Measurements from ENCODE around the gene USH2A.

DNA sequence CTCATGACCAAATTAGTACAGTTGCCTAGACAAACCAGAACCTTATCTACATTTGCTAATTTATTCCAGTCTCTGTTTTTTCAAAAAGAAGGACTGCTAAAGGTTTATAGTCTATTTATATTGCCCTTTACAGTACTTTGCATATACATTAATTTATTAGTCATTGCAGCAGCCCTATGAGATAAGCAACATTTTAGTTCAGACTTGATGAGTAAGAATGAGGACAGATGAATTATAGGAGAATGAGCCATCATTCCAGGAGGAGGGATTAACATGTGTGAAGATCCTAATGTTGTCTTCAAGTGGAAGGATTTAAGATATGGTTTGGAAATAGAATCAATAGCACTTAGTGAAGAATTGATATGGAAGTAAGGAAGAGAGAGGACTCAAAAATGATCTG lies 703.7 kb downstream of the USH2A start:
- no peak for TF ChIP-seq EZH2 (IDR thresholded peaks at IDR 0.05)
- TF ChIP-seq, protein P1, sequence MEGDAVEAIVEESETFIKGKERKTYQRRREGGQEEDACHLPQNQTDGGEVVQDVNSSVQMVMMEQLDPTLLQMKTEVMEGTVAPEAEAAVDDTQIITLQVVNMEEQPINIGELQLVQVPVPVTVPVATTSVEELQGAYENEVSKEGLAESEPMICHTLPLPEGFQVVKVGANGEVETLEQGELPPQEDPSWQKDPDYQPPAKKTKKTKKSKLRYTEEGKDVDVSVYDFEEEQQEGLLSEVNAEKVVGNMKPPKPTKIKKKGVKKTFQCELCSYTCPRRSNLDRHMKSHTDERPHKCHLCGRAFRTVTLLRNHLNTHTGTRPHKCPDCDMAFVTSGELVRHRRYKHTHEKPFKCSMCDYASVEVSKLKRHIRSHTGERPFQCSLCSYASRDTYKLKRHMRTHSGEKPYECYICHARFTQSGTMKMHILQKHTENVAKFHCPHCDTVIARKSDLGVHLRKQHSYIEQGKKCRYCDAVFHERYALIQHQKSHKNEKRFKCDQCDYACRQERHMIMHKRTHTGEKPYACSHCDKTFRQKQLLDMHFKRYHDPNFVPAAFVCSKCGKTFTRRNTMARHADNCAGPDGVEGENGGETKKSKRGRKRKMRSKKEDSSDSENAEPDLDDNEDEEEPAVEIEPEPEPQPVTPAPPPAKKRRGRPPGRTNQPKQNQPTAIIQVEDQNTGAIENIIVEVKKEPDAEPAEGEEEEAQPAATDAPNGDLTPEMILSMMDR (IDR thresholded peaks at IDR 0.05): no peak
